ENCODE data around the gene SHISA8.

Gene SHISA8

GRCh38 chr22:41933411-41934177 is 18.7 kb upstream of the SHISA8 start:
- DNase-seq (ENCODE audit: low spot score): no peak

GRCh38 chr22:41932353-41932752 is 17.5 kb upstream of the SHISA8 start:
- DNase-seq (ENCODE audit: low spot score): no peak

DNA sequence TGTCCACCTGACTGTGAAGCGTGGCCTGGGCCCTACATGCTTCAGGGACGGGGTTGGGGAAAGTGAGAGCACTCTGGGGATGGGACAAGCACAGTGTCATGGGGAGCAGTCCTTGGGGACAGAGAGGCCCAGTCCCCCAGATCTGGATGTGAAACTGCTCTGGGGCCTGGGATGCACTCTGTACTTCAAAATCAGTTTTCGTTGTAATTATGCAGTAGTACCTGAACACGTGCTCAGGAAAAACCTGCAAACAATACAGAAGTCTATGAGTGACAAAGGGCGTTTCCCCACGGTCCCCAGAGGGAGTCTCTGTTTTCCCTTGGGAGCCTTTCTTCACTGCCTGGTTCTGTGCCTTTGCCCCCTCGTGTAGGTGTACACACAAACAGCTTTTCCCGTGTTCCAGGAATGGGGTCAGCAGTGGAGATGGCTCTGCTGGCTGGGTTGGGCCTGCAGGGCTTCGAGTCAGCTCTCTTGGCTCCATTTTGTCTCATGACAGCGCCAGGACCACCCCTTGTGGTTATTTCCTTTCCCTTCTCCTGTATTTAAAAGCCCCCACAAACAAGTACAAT is 16.9 kb upstream of the SHISA8 start:
- no peak for DNase-seq (ENCODE audit: low spot score)

GRCh38 chr22:41929418-41929810 is 14.5 kb upstream of the SHISA8 start:
- no peak for DNase-seq (ENCODE audit: low spot score)

DNA sequence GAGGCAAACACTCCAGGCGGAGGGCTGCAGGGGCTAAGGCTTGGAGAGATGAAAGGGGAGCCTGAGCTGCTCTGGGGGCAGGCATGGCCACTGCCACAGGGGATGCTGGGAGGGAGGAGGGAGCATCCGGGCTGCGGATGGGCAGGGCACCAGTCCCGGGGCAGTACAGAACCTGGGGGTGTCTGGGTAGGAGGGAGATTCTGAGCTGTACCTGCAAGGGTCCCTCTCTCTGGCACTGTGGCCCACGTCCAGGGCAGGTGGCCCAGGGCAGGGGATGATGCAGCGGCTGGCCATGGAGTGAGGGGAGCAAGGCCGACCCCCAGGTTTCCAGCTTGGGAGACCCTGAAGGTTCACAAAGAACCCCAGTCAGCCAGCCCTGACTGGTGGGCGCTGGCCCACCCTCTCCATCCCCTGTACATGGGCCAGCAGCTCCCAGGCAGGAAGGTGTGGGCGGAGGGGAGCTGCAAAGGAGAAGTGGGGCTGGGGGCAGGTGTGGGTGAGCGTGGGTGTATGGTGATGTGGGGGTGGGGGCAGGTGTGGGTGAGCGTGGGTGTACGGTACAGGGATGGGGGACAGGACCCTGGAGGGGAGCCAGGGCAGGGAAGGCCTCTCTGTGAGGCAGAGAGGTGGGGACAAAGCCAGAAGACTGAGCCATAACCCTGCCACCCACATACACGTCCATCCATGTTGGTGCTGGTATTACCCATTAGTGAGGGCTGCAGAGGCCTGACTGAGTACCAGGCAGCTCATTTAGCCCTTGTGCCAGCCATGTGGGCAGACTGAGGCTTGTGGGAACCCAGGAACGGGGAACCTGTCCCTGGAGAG is 13.9 kb upstream of the SHISA8 start:
- no peak for DNase-seq (ENCODE audit: low spot score)

GRCh38 chr22:41927813-41928212 is 12.9 kb upstream of the SHISA8 start:
- DNase-seq (ENCODE audit: low spot score): no peak

DNA sequence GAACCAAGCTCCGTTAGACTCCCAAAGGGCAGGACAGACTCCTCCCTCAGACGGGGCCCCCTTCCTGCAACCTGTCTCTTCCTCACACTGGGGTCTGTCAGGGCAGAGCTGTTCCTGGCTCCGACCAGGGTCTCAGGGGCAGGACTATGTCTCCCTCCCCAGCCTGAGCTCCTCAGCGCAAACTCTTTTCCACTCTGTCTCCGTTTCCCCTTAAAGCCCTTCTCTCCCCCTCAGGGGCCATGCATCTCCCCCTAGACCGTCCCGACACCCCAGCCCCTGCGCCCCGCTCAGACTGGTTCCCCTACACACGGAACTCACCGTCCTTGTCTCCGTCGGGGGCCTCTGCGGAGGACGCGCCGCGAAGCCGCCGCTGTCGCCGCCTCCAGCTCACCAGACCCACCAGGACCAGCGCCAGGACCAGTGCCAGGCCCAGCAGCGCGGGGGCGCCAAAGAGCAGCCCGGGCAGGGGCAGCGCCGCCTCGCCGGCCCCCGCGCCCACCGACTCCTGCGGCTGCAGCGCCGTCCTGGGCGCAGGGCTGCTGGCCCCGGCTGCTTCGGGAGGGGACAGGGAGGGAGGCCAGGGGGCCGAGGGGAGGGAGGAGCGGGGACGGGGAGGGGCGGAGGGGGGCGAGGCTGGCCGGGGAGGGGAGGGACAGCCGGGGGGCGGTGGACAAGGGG is 11.0 kb upstream of the SHISA8 start:
- no peak for DNase-seq (ENCODE audit: low spot score)

- DNase-seq (ENCODE audit: low spot score): no peak
Observed at GRCh38 chr22:41923595-41924276, 8.9 kb upstream of the SHISA8 start.

GRCh38 chr22:41922940-41923594 is 8.2 kb upstream of the SHISA8 start:
- no peak for DNase-seq (ENCODE audit: low spot score)

DNA sequence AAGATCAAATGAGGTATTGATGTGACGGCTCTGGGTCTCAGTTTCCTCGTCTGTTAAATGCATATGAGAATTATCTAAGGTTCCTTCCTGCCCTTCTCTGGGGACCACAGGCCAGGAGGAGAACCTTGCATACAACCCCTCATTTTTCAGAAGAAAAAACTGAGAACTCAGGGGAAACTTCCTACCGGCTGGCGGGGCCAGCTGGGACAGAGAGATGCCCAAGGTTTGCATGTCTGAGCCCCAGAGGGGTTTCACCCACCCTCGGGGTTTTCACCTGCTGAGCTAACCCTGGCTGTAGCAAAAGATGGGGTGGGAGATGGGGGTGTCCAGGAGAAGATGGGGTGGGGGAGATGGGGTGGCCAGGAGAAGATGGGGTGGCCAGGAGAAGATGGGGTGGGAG is 7.5 kb upstream of the SHISA8 start:
- DNase-seq (ENCODE audit: low spot score): no peak

- DNase-seq (ENCODE audit: low spot score): no peak
Observed at GRCh38 chr22:41920271-41920976, 5.5 kb upstream of the SHISA8 start.

DNA sequence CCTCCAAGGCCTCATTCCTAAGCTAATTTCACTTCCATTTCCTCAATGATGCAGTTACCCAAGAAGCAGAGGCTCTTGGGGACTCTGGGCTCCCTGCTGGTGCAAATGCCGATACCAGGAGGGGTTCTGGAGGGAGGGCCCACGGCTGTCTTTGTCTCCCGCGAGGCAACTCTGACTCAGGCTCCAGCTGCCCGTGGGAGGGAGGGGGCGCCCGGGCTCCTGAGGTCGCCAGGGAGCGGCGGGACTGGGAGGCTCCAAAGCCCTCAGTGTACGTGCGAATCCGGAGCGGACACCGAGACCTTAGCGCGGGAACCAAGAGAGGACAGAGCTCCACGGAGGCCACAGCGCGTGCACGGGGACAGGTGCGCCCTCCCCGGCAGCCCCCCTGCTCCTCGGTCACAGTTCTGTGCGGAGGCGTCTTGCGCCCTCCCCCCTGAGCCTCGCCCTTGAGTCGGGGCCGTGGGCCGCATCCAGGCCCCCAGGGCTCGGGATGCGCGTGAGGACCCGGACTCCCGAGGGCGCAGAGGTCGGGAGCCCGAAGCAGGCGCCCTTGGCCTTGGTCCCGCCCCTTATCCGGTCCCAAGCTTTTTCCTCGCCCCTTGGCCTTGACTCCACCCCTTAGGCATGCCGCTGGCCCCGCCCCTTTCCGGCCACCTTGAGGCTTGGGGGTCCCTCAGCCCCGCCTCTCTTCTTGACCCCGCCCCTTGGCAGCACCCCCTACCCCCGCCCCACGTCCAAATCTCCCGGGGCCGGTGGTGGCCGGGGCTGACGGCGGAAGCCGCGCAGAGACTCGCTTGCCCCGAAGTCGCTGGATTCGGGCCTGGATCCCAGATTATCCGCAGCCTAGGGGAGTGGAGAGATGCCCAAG is 4.7 kb upstream of the SHISA8 start:
- no peak for DNase-seq (ENCODE audit: low spot score)

GRCh38 chr22:41917903-41918791 is 3.3 kb upstream of the SHISA8 start:
- no peak for DNase-seq (ENCODE audit: low spot score)

DNA sequence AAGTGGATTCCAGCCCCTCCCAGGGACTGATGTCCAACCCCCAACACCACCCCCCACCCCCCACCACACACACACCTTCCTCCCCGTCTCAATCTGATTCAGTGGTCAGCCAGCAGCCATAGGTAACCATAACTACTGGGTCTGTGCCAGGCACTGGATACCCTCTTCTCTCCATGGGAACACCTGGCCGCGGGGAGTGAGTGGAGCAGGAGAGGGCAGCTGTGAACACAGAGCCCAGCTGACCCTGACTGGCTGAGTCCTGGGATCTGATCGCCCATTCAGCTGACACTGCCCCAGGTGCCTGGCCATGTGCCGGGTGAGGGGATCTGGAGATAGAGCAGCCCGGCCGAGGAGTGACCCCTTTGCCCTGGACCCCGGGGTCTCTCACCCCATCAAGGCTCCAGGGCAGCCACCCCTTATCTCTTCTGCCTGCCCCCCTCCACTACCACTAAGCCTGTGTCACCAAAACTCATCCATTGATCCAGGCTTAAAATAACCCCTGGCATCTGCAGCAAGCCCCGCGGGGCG is 2.6 kb upstream of the SHISA8 start:
- DNase-seq (ENCODE audit: low spot score): no peak

DNA sequence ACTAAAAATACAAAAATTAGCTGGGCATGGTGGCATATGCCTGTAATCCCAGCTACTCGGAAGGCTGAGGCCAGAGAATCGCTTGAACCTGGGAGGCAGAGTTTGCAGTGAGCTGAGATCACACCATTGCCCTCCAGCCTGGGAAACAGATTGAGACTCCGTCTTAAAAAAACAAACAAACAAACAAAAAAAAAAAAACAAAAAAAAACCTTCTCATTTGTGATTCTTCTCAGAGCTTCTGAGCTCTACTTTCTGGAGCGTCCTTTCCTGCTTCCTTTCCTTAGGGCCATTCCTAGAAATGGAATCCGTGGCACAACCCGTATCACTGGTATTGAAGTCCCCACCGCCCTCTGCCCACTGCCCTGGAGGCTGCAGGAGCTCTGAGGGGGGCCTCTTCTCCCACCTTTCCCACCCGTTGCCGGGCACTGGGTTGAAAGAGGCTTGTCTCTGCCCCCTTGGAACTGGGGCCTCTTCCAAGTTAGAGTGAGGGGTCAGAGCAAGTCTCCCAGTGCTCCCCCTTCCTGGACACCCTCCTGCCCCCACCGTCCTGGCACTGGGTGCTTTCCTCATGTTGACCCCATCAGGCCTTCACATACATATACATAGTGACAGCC is 2.0 kb upstream of the SHISA8 start:
- no peak for DNase-seq (ENCODE audit: low spot score)

DNA sequence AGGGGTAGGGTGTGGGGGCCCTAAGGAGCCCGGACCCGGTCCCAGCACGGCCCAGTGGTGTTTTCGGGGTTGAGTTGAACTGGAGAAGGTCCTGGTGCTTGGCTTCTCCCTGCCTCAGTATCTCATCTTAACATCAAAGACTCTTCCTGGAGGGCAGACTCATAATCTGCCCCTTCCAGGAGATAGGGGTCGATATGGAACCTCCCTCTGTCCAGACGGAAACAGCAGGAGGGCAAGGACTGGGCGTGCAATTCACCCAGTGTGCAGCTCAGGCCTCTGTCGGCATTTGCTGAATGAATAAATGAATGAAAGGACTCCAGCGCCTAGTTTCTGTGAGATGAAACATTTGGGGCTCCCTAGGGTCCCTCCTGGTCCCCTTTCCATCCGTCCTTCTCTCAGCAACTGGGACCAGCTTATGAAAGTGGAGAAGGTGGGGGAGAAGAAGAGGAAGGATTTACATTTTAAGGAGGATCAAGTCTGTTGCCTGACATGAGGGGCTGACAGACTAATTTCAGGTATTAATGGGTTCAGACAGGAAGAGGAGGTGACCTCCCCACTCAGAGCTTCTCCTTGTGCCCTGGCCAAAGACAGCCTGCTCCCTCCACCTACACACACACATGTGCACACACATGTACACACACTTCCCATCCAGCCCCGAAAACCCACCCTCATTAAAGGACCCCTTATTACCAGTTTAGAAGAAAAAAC is 1.1 kb upstream of the SHISA8 start:
- DNase-seq (ENCODE audit: low spot score): no peak

GRCh38 chr22:41914611-41915034 is 251 bp downstream of the SHISA8 start:
- no peak for DNase-seq (ENCODE audit: low spot score)

All from hematopoietic multipotent progenitor cell treated with erythropoietin and hydrocortisone succinate and interleukin-3 and kit ligand, for 17 days (in vitro differentiated cells).